HG03025 (cell line): Measurements from ENCODE around the gene MTURN.
"Not testable (repeated sequence)": the region's sequence is repeated elsewhere in the genome, so short reads cannot be mapped to it uniquely, and the experiment has no call there.

Experiments used
- ATAC-seq: cut with Tn5 transposase; IDR thresholded peaks from one replicate; pipeline ENCODE4 v1.9.1; 2021; ENCODE audit warnings: mild to moderate bottlenecking, moderate library complexity; ENCODE audit not compliant: unreplicated experiment, low FRiP score

Gene MTURN

GRCh38 chr7:30176463-30177109, 41.8 kb downstream of the MTURN start:
- no peak for ATAC-seq

- no peak for ATAC-seq
Observed at GRCh38 chr7:30177186-30177585, 42.4 kb downstream of the MTURN start.

- ATAC-seq, result no peak
Observed at GRCh38 chr7:30177965-30178364, 43.2 kb downstream of the MTURN start.

- peak; percentile 88 for ATAC-seq
Observed at GRCh38 chr7:30178748-30179436, 44.1 kb downstream of the MTURN start.

GRCh38 chr7:30180718-30181117, 45.9 kb downstream of the MTURN start:
- ATAC-seq, result no peak

- ATAC-seq, result no peak
Observed at GRCh38 chr7:30181211-30181610, 46.4 kb downstream of the MTURN start.

- ATAC-seq, result no peak
Observed at GRCh38 chr7:30181736-30182522, 47.1 kb downstream of the MTURN start.

- ATAC-seq, result no peak
Observed at GRCh38 chr7:30182814-30183213, 48.0 kb downstream of the MTURN start.

GRCh38 chr7:30183749-30184369, 49.1 kb downstream of the MTURN start:
- ATAC-seq, result no peak

- no peak for ATAC-seq
Observed at GRCh38 chr7:30184791-30185487, 50.2 kb downstream of the MTURN start.

GRCh38 chr7:30185496-30185895, 50.7 kb downstream of the MTURN start:
- no peak for ATAC-seq

GRCh38 chr7:30186725-30187124, 51.9 kb downstream of the MTURN start:
- no peak for ATAC-seq

- ATAC-seq, result no peak
Observed at GRCh38 chr7:30187513-30187912, 52.7 kb downstream of the MTURN start.

- ATAC-seq, result not testable (repeated sequence)
Observed at GRCh38 chr7:30188381-30188780, 53.6 kb downstream of the MTURN start.

- ATAC-seq, result no peak
Observed at GRCh38 chr7:30188811-30189210, 54.0 kb downstream of the MTURN start.

GRCh38 chr7:30191809-30192208, 57.0 kb downstream of the MTURN start:
- ATAC-seq, result no peak

- ATAC-seq, result no peak
Observed at GRCh38 chr7:30193336-30193943, 58.7 kb downstream of the MTURN start.

- no peak for ATAC-seq
Observed at GRCh38 chr7:30196408-30196807, 61.6 kb downstream of the MTURN start.

- ATAC-seq, result no peak
Observed at GRCh38 chr7:30197438-30197837, 62.7 kb downstream of the MTURN start.

- no peak for ATAC-seq
Observed at GRCh38 chr7:30199271-30199670, 64.5 kb downstream of the MTURN start.
